ENCODE results near the gene PGPEP1. TPM values are rescaled to one million over a fixed set of nuclear protein-coding genes. Genes with fewer than 3 reads are reported as not detected.

The PGPEP1 gene
- total RNA-seq, 1 donor from 2014 or later: 18.3 TPM

GRCh38 chr19:18414504-18415177, 74.2 kb downstream of the PGPEP1 start:
- FAIRE-seq (no peak), DNase-seq (ENCODE audit: low spot score in 2 of 2) (no peak)

GRCh38 chr19:18415178-18415867, 74.9 kb downstream of the PGPEP1 start:
- no peak for FAIRE-seq
- DNase-seq (ENCODE audit: low spot score in 2 of 2): no peak

- no peak for FAIRE-seq
Measured at GRCh38 chr19:18416778-18417249, 76.4 kb downstream of the PGPEP1 start.

GRCh38 chr19:18417250-18418028, 77.0 kb downstream of the PGPEP1 start:
- peak in 1 of 2 donors; percentile 69 for DNase-seq (ENCODE audit: low spot score in 2 of 2)
- FAIRE-seq: no peak

More at GRCh38 chr19:18416778-18417249, 76.4 kb downstream of the PGPEP1 start:
- DNase-seq (ENCODE audit: low spot score in 2 of 2): peak; percentile 72 to 74

GRCh38 chr19:18418029-18418482, 77.7 kb downstream of the PGPEP1 start:
- DNase-seq (ENCODE audit: low spot score in 2 of 2) (no peak), FAIRE-seq (no peak)

- FAIRE-seq (no peak), DNase-seq (ENCODE audit: low spot score in 2 of 2) (no peak)
Measured at GRCh38 chr19:18418483-18419194, 78.2 kb downstream of the PGPEP1 start.

GRCh38 chr19:18419195-18419698, 78.8 kb downstream of the PGPEP1 start, which contains the start of gene SSBP4:
TSS of gene SSBP4 (plus strand) at chr19:18419398. CDS start at chr19:18419649, 251 bp downstream.
- peak; percentile 92 to 95 for DNase-seq (ENCODE audit: low spot score in 2 of 2)
- no peak for FAIRE-seq

Small RNAs within 50 kb of the gene (small RNA-seq; reads per million reads assigned to genes)
- not detected for gene MIR3189
- gene RN7SL513P: not detected

Other genes starting within 250 kb of the PGPEP1 start
- gene MAST3, start 242.8 kb upstream of the PGPEP1 start, total RNA-seq: 4.5 TPM
- gene PIK3R2, start 187.4 kb upstream of the PGPEP1 start, total RNA-seq: 24.9 TPM
- 0.41 TPM for gene IFI30, start 166.8 kb upstream of the PGPEP1 start, total RNA-seq
- gene MPV17L2, start 147.4 kb upstream of the PGPEP1 start, total RNA-seq: 4.5 TPM
- 42.0 TPM for gene RAB3A, start 136.6 kb upstream of the PGPEP1 start, total RNA-seq
- gene PDE4C, start 114.2 kb upstream of the PGPEP1 start, total RNA-seq: 1.2 TPM
- 0.41 TPM for gene IQCN, start 66.1 kb upstream of the PGPEP1 start, total RNA-seq
- 35.5 TPM for gene JUND, start 59.0 kb upstream of the PGPEP1 start, total RNA-seq
- gene LSM4, start 17.5 kb upstream of the PGPEP1 start, total RNA-seq: 80.3 TPM
- not detected for gene GDF15, start 45.6 kb downstream of the PGPEP1 start, total RNA-seq
- gene LRRC25, start 57.0 kb downstream of the PGPEP1 start, total RNA-seq: 0.41 TPM
- gene SSBP4, start 78.8 kb downstream of the PGPEP1 start, total RNA-seq: 69.3 TPM
- gene ISYNA1, start 97.5 kb downstream of the PGPEP1 start, total RNA-seq: 62.8 TPM
- gene ELL, start 181.5 kb downstream of the PGPEP1 start, total RNA-seq: 7.7 TPM
- gene FKBP8, start 203.0 kb downstream of the PGPEP1 start, total RNA-seq: 178 TPM
- gene KXD1, start 217.3 kb downstream of the PGPEP1 start, total RNA-seq: 14.7 TPM
- gene UBA52, start 231.3 kb downstream of the PGPEP1 start, total RNA-seq: 742 TPM
- gene REX1BD, start 248.2 kb downstream of the PGPEP1 start, total RNA-seq: 17.1 TPM